Measurements from ENCODE around the gene SRR. TPM values are rescaled to one million over a fixed set of nuclear protein-coding genes. Genes with fewer than 3 reads are reported as not detected.

Gene SRR
- polyA plus RNA-seq, 1 experiment = 27.3 TPM

DNA sequence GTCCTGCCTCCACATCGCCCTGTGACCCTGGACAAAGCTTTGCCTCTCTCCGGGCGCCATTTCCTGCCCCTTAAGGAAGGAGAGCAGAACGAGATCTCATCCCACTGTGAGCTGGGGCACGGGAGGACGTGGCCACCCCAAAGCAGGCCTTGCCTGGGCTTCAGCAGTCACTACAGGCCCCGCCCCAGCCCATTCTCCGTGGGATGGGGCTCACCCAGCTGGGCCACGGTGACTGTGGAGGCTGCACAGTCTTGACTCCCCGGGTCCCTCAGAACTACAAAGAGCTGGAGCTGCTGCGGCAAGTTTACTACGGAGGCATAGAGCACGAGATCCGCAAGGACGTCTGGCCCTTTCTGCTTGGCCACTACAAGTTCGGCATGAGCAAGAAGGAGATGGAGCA is 68.9 kb downstream of the SRR start:
- DNase-seq (ENCODE audit: low read depth, low spot score) = no peak
- no peak overlapping the region for H3K4me3 ChIP-seq (ENCODE audit: low read depth, low read length)
- no peaks in the 10 kb centered on the region for H3K9me3 ChIP-seq (ENCODE audit: control insufficient read depth, insufficient read depth, low read length)
- ChIA-PET POLR2A (no interaction called here), CTCF (interaction anchor here (1.2 to 1.7 kb wide), 2 partner anchors 9 to 43 kb away, joined by 3 to 6 read pairs; no protein-coding TSS in a partner anchor)
- TF ChIP-seq, protein P1, sequence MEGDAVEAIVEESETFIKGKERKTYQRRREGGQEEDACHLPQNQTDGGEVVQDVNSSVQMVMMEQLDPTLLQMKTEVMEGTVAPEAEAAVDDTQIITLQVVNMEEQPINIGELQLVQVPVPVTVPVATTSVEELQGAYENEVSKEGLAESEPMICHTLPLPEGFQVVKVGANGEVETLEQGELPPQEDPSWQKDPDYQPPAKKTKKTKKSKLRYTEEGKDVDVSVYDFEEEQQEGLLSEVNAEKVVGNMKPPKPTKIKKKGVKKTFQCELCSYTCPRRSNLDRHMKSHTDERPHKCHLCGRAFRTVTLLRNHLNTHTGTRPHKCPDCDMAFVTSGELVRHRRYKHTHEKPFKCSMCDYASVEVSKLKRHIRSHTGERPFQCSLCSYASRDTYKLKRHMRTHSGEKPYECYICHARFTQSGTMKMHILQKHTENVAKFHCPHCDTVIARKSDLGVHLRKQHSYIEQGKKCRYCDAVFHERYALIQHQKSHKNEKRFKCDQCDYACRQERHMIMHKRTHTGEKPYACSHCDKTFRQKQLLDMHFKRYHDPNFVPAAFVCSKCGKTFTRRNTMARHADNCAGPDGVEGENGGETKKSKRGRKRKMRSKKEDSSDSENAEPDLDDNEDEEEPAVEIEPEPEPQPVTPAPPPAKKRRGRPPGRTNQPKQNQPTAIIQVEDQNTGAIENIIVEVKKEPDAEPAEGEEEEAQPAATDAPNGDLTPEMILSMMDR (IDR thresholded peaks at IDR 0.05; ENCODE audit: low read depth, low read length) = no peak
- no peaks in the 10 kb centered on the region for H3K27me3 ChIP-seq (ENCODE audit: control insufficient read depth, insufficient read depth, low read length)
- H3K27ac ChIP-seq (ENCODE audit: low read depth, low read length) = no peak overlapping the region

DNA sequence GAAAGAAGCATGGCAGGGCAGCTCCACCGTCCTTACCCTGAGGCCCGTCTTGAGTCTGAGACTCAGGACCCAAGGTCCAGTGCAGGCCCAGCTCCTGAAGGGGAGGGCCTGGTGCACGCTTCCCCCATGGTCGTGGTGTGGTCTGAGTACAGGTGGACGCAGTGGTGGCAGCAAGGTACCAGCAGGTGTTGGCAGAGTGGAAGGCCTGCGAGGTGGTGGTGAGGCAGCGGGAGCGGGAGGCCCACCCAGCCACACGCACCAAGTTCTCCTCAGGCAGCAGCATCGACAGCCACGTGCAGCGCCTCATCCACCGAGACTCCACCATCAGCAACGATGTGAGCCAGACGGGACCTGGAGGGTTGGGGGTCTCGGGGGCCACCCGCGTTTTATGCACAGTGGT is 69.4 kb downstream of the SRR start:
- ChIA-PET POLR2A (no interaction called here), CTCF (interaction anchor here (1.2 to 1.7 kb wide), 2 partner anchors 9 to 43 kb away, joined by 3 to 6 read pairs; no protein-coding TSS in a partner anchor)
- no peak overlapping the region for H3K27ac ChIP-seq (ENCODE audit: low read depth, low read length)
- H3K4me3 ChIP-seq (ENCODE audit: low read depth, low read length) = no peak overlapping the region
- DNase-seq (ENCODE audit: low read depth, low spot score) = no peak
- no peaks in the 10 kb centered on the region for H3K27me3 ChIP-seq (ENCODE audit: control insufficient read depth, insufficient read depth, low read length)
- TF ChIP-seq, protein P1 (IDR thresholded peaks at IDR 0.05; ENCODE audit: low read depth, low read length) = no peak
- H3K9me3 ChIP-seq (ENCODE audit: control insufficient read depth, insufficient read depth, low read length) = no peaks in the 10 kb centered on the region

Small RNAs within 50 kb of the gene (small RNA-seq; reads per million reads assigned to genes)
- gene AC006435.3 (ENCODE audit: insufficient read length, low read depth) (not detected), gene SNORD91A (ENCODE audit: insufficient read length, low read depth) (814 reads per million, percentile 95 among the genes with 10 or more reads in this experiment), gene SNORD91B (ENCODE audit: insufficient read length, low read depth) (119 reads per million, percentile 89 among the genes with 10 or more reads in this experiment)

Other genes with a start within 250 kb of the SRR start
- gene HIC1, start 248.8 kb upstream of the SRR start, polyA plus RNA-seq (2011; rRNA removed) = 12.7 and 14.4 TPM in 2 replicates
- 27.3 and 41.3 TPM in 2 replicates for gene SMG6, start 165 bp upstream of the SRR start, polyA plus RNA-seq (2011; rRNA removed)
- 15.1 and 15.5 TPM in 2 replicates for gene TSR1, start 32.5 kb downstream of the SRR start, polyA plus RNA-seq (2011; rRNA removed)
- gene SGSM2, start 33.6 kb downstream of the SRR start, polyA plus RNA-seq (2011; rRNA removed) = 19.7 and 29.5 TPM in 2 replicates
- 2.2 and 2.8 TPM in 2 replicates for gene MNT, start 97.1 kb downstream of the SRR start, polyA plus RNA-seq (2011; rRNA removed)
- gene METTL16, start 207.9 kb downstream of the SRR start, polyA plus RNA-seq (2011; rRNA removed) = 16.1 and 16.9 TPM in 2 replicates